HG03575 (cell line): ENCODE measurements around the gene SOX10.

Source experiments
- ATAC-seq: cut with Tn5 transposase; IDR thresholded peaks from one replicate; pipeline ENCODE4 v1.9.1; 2021; ENCODE audit not compliant: unreplicated experiment, insufficient number of reproducible peaks, low FRiP score; ENCODE audit errors: extremely low read depth

The SOX10 gene

GRCh38 chr22:37942133-37942532 lies 42.2 kb downstream of the SOX10 start:
- no peak for ATAC-seq

GRCh38 chr22:37940698-37941376 lies 43.5 kb downstream of the SOX10 start:
- ATAC-seq: no peak

- ATAC-seq: no peak
Measured at GRCh38 chr22:37933711-37934376, 50.5 kb downstream of the SOX10 start.

- ATAC-seq: no peak
Measured at GRCh38 chr22:37932821-37933578, 51.4 kb downstream of the SOX10 start.

- no peak for ATAC-seq
Measured at GRCh38 chr22:37932401-37932800, 52.0 kb downstream of the SOX10 start.

GRCh38 chr22:37931893-37932389 lies 52.4 kb downstream of the SOX10 start:
- no peak for ATAC-seq

- ATAC-seq: no peak
Measured at GRCh38 chr22:37930952-37931440, 53.4 kb downstream of the SOX10 start.

GRCh38 chr22:37930270-37930951 lies 53.9 kb downstream of the SOX10 start:
- no peak for ATAC-seq

GRCh38 chr22:37929390-37929789 lies 55.0 kb downstream of the SOX10 start:
- no peak for ATAC-seq

- no peak for ATAC-seq
Measured at GRCh38 chr22:37927637-37927936, 56.8 kb downstream of the SOX10 start.

- no peak for ATAC-seq
Measured at GRCh38 chr22:37926771-37927636, 57.4 kb downstream of the SOX10 start.

- no peak for ATAC-seq
Measured at GRCh38 chr22:37926358-37926757, 58.0 kb downstream of the SOX10 start.

GRCh38 chr22:37925767-37926166 lies 58.6 kb downstream of the SOX10 start:
- ATAC-seq: no peak

GRCh38 chr22:37925330-37925729 lies 59.0 kb downstream of the SOX10 start:
- no peak for ATAC-seq

- ATAC-seq: no peak
Measured at GRCh38 chr22:37924386-37925065, 59.8 kb downstream of the SOX10 start.

- ATAC-seq: no peak
Measured at GRCh38 chr22:37923927-37924326, 60.4 kb downstream of the SOX10 start.
